NB4 (cell line): ENCODE measurements around the gene KATNB1.

Source experiments
- POLR2A ChIP-seq: IDR thresholded peaks from 2 replicates; pipeline ENCODE4 v1.6.1; 2011; ENCODE audit warnings: mild to moderate bottlenecking; ENCODE audit not compliant: insufficient read length; ENCODE audit errors: extremely low read depth
- TF ChIP-seq, protein P1 (sequence below): IDR thresholded peaks from one replicate; pipeline ENCODE4 v1.5.1; 2012; ENCODE audit warnings: low read depth, low read length

DNA sequence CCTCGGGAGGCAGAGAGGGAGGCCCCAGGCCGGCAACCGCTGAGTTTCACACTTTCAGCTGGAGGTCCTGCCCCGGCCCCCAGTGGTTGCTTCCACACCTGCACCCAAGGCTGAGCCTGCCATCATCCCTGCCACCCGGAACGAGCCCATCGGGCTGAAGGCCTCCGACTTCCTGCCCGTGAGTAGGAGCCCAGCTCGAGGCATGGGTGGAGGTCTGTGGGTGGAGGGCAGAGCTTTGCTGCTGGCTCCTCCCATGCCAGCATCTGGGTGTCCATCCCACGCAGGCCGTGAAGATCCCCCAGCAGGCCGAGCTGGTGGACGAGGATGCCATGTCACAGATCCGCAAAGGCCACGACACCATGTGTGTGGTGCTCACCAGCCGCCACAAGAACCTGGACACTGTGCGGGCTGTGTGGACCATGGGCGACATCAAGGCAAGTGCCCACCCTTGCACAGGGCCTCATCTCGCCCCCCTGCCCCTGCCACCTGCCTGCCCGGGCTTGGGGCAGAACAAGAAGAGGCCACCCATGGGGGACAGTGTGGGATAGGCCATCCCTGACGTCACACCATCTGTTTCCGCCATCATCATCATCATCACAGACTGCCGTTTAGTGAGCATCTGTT, 19.6 kb downstream of the KATNB1 start:
- TF ChIP-seq, protein P1, sequence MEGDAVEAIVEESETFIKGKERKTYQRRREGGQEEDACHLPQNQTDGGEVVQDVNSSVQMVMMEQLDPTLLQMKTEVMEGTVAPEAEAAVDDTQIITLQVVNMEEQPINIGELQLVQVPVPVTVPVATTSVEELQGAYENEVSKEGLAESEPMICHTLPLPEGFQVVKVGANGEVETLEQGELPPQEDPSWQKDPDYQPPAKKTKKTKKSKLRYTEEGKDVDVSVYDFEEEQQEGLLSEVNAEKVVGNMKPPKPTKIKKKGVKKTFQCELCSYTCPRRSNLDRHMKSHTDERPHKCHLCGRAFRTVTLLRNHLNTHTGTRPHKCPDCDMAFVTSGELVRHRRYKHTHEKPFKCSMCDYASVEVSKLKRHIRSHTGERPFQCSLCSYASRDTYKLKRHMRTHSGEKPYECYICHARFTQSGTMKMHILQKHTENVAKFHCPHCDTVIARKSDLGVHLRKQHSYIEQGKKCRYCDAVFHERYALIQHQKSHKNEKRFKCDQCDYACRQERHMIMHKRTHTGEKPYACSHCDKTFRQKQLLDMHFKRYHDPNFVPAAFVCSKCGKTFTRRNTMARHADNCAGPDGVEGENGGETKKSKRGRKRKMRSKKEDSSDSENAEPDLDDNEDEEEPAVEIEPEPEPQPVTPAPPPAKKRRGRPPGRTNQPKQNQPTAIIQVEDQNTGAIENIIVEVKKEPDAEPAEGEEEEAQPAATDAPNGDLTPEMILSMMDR: no peak
- no peak for TF ChIP-seq POLR2A
